Nephron (organoid): ENCODE data around the gene TPPP3.
A peak's percentile ranks its signal among the peaks of the same experiment; 100 is the strongest.

Experiments used
- H3K27ac Mint-ChIP-seq, 3 experiments: 2 replicates each; pipeline ENCODE4 v1.8.0; 2020; ENCODE audit warnings: mixed read lengths in 3 of 3, mild to moderate bottlenecking in 2 of 3, moderate library complexity in 1 of 3
- H3K27me3 Mint-ChIP-seq: 2 replicates; pipeline ENCODE4 v1.8.0; 2021; ENCODE audit warnings: low read depth, mild to moderate bottlenecking, moderate library complexity, mixed read lengths
- H3K36me3 Mint-ChIP-seq: 2 replicates; pipeline ENCODE4 v1.8.0; 2020; ENCODE audit warnings: low read depth, mixed read lengths
- H3K4me1 Mint-ChIP-seq: 2 replicates; pipeline ENCODE4 v1.8.0; 2020; ENCODE audit warnings: mixed read lengths
- H3K4me3 Mint-ChIP-seq, 3 experiments: 2 replicates each; pipeline ENCODE4 v1.8.0; 2020; ENCODE audit warnings: mild to moderate bottlenecking in 3 of 3, mixed read lengths in 3 of 3, moderate library complexity in 2 of 3
- H3K9me3 Mint-ChIP-seq: 2 replicates; pipeline ENCODE4 v1.8.0; 2020; ENCODE audit warnings: mixed read lengths
- TF ChIP-seq, protein P1 (sequence below), 3 experiments: fragments of 200-600 bp; sonication (generic); IDR thresholded peaks; one replicate each; pipeline ENCODE4 v1.5.0; 2021; ENCODE audit warnings: antibody characterized with exemption in 3 of 3; ENCODE audit not compliant: unreplicated experiment in 3 of 3

TPPP3 gene

DNA sequence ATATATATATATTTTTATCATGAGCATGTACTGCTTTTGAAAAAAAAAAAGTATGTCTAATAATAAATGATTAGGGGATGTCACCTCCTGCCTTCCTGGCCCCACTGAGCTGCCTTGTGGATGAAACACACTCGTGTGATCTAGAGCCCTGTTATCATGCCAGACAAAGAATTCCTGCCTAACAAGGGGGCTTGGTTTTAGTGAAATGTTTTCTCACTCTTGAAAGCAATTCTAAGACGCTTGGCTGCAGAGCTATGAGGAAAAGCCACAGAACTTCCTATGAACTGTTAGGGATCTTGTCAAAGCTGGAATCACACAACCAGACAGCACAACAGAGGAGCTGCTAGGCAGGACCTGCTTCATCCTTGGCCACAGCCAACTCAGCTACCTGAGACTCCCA lies 19.0 kb upstream of the TPPP3 start:
- Mint-ChIP-seq H3K27me3 (no peaks in the 10 kb centered on the region), H3K9me3 (no peaks in the 10 kb centered on the region), H3K27ac (peak overlapping the region in 2 of 3 experiments; percentile 40 to 88), H3K36me3 (peaks cover 3% of the 10 kb centered on the region), H3K4me1 (peaks cover 42% of the 10 kb centered on the region), H3K4me3 (no peak overlapping the region)
- TF ChIP-seq, protein P1, sequence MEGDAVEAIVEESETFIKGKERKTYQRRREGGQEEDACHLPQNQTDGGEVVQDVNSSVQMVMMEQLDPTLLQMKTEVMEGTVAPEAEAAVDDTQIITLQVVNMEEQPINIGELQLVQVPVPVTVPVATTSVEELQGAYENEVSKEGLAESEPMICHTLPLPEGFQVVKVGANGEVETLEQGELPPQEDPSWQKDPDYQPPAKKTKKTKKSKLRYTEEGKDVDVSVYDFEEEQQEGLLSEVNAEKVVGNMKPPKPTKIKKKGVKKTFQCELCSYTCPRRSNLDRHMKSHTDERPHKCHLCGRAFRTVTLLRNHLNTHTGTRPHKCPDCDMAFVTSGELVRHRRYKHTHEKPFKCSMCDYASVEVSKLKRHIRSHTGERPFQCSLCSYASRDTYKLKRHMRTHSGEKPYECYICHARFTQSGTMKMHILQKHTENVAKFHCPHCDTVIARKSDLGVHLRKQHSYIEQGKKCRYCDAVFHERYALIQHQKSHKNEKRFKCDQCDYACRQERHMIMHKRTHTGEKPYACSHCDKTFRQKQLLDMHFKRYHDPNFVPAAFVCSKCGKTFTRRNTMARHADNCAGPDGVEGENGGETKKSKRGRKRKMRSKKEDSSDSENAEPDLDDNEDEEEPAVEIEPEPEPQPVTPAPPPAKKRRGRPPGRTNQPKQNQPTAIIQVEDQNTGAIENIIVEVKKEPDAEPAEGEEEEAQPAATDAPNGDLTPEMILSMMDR (IDR thresholded peaks at IDR 0.05; ENCODE audit: unreplicated experiment in 3 of 3): no peak

DNA sequence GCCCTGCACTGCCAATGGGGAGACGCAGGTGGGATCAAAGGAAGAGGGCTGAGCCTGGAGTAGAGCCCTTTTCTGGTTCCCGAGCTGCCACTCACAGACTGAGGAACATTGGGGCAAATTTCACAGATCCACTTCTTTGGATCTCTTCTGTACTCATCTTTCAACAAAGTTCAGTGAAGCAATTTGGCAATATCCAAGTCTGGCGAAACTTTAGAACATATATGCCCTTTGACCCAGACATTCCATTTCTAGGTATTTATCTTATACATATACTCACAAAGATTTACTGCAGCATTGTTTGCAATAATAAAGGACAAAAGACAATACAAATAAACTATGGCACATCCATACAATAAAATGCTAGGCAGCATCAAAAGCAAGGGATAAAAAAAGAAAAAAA lies 18.0 kb upstream of the TPPP3 start:
- Mint-ChIP-seq H3K27me3 (no peaks in the 10 kb centered on the region), H3K4me1 (peaks cover 43% of the 10 kb centered on the region), H3K36me3 (peaks cover 3% of the 10 kb centered on the region), H3K4me3 (peak overlapping the region in 2 of 3 experiments; percentile 16 to 23), H3K9me3 (no peaks in the 10 kb centered on the region), H3K27ac (no peak overlapping the region)
- TF ChIP-seq, protein P1 (IDR thresholded peaks at IDR 0.05; ENCODE audit: unreplicated experiment in 3 of 3): no peak

DNA sequence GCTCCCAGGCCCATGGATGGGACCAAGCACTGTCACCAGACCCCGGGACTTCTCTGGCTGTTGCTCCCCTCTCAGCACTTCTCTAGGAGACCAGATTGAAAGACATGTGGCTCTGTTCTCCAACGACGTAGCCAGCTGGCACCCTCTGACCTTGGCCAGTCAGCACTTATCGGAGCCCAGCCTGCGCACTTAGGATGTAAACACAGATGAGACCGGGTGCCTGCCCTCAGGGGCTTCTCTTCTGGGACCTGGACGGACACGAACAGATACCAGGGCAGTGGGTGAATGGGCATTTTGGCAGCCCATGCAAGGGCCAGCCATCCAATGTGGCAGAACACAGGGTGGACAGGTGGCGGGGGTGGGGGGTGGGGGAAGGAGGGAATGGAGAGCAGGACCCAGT lies 16.3 kb upstream of the TPPP3 start:
- H3K36me3 Mint-ChIP-seq: peaks cover 3% of the 10 kb centered on the region
- H3K4me3 Mint-ChIP-seq: no peak overlapping the region
- no peak overlapping the region for H3K27ac Mint-ChIP-seq
- H3K9me3 Mint-ChIP-seq: no peaks in the 10 kb centered on the region
- TF ChIP-seq, protein P1 (IDR thresholded peaks at IDR 0.05; ENCODE audit: unreplicated experiment in 3 of 3): no peak
- H3K27me3 Mint-ChIP-seq: no peaks in the 10 kb centered on the region
- peaks cover 41% of the 10 kb centered on the region for H3K4me1 Mint-ChIP-seq

DNA sequence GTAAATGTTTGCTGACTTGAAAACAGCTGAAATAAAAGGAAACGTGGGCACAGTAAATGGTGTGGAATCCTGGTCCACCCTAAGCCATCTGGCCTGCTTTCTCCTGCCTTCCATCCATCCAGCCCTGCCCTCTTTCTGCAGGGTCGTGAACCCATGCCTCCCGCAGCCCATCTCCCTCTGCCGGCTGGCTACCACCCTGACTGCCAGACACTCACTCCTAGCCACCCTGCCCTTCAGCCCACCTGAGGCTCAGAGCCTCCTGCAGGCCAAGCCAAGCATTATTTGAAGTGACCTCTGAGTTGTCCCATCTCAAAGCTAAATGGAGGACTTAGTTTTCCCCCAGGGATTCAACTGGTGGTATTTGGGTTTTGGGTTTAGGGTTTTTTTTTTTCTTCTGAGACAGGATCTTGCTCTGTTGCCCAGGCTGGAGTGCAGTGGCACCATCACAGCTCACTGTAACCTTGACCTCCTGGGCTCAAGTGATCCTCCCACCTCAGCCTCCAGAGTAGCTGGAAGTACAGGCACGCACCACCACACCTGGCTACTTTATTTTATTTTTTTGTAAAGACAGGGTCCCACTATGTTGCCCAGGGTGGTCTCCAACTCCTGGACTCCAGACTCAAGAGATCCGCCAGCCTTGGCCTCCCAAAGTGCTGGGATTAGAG lies 14.6 kb upstream of the TPPP3 start:
- peaks cover 31% of the 10 kb centered on the region for H3K4me1 Mint-ChIP-seq
- H3K4me3 Mint-ChIP-seq: no peak overlapping the region
- H3K9me3 Mint-ChIP-seq: no peaks in the 10 kb centered on the region
- peak overlapping the region in 1 of 3 experiments; percentile 92 for H3K27ac Mint-ChIP-seq
- TF ChIP-seq, protein P1 (IDR thresholded peaks at IDR 0.05; ENCODE audit: unreplicated experiment in 3 of 3): no peak
- peaks cover 4% of the 10 kb centered on the region for H3K27me3 Mint-ChIP-seq
- peaks cover 6% of the 10 kb centered on the region for H3K36me3 Mint-ChIP-seq

DNA sequence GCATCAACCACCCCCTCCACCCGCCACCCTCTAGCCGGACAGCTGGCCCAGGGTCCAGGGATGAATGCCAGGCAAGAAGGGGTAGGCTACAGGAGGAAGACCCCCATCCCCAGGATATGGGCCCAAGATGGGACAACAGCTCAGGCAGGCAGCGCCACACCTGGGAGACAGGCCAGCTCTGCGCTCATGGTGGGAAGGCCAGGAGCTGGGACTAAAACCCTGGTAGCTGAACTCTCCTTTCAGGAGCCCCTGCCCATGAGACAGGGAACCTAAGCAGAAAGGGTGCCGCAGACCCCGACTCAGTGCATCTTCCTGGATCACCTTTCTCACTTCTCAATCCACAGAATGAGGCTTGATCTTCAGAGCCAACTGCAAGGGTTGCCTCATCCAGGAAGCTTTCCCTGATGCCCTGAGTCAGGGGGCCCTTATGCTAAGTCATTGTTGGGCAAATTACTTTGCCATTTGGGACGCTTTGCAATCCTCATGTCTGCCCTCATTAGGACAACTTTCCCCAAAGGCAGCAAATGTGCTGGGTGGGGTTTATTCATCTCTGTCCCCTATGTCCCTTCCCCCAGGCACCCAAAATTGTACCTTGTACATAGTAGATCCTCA lies 14.0 kb upstream of the TPPP3 start:
- peaks cover 6% of the 10 kb centered on the region for H3K36me3 Mint-ChIP-seq
- peaks cover 29% of the 10 kb centered on the region for H3K4me1 Mint-ChIP-seq
- no peaks in the 10 kb centered on the region for H3K9me3 Mint-ChIP-seq
- peaks cover 4% of the 10 kb centered on the region for H3K27me3 Mint-ChIP-seq
- peak overlapping the region in 2 of 3 experiments; percentile 87 to 92 for H3K27ac Mint-ChIP-seq
- TF ChIP-seq, protein P1 (IDR thresholded peaks at IDR 0.05; ENCODE audit: unreplicated experiment in 3 of 3): no peak
- no peak overlapping the region for H3K4me3 Mint-ChIP-seq
